Stimulated activated CD4-positive, alpha-beta T cell treated with anti-CD3 and anti-CD28 coated beads, Interleukin-15, amount 100 ng/mL, for 1 hour (primary cell): ENCODE measurements around the gene TGM2.

Experiments used
- DNase-seq, 2 donors: peaks; one replicate each; pipeline ENCODE4 v3.0.0-alpha.2; 2020; ENCODE audit warnings: low read depth in 1 of 2, low spot score in 1 of 2

Gene TGM2

DNA sequence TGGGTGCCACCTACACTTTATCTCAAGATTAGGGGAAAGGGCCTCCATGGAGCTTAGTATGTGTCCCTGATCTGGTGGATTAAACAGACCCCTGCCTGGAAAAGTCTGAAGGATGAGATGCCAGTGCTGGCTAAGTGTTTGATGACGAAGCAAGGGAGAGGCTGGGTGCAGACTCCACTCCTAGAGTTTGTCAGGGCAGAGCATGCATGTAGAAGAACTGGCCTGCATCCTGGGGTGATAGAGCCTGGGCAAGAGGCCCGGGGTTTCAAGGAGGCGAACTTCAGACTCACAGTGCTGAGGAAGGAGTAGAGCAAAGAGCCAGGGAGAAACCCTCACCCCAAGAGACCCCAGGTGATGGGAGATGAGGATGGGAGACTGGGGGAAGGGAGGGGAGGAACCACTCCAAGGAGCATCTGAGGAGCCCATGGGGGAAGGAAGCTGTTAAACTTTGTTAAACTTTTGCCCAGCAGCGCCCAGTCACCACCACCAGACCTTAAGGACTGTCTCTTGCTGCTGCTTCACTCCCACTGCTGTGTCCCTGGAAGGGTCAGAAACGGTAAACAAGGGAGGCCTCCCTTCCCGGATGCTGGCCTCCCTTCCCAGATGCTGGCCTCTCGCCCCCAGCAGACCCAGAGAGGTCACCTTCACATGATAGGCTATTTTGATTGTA, 69.9 kb downstream of the TGM2 start:
- DNase-seq: no peak

GRCh38 chr20:38094373-38094891, 70.6 kb downstream of the TGM2 start:
- no peak for DNase-seq

DNA sequence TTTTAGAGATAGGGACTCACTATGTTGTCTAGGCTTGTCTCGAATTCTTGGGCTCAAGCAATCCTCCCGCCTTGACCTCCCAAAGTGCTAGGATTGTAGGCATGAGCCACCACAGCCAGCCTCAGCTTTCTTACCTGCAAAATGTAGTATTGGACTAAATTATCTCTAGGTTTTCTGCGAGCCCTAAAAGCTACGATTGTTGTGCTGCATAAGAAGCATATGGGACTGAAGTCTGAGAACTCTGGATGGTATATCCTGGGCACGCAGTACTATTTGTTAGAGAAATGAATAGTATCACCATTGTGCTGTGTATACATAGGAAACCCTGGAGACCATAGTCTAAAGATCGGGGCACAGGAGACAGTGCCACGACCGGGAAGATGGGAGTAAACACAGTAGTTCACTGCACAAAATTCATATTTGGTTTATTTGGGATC, 71.4 kb downstream of the TGM2 start:
- DNase-seq: no peak

- no peak for DNase-seq
These were observed 72.2 kb downstream of the TGM2 start for GRCh38 chr20:38092915-38093314.

GRCh38 chr20:38092260-38092857, 72.7 kb downstream of the TGM2 start:
- no peak for DNase-seq

GRCh38 chr20:38091441-38092216, 73.4 kb downstream of the TGM2 start:
- DNase-seq: no peak

DNA sequence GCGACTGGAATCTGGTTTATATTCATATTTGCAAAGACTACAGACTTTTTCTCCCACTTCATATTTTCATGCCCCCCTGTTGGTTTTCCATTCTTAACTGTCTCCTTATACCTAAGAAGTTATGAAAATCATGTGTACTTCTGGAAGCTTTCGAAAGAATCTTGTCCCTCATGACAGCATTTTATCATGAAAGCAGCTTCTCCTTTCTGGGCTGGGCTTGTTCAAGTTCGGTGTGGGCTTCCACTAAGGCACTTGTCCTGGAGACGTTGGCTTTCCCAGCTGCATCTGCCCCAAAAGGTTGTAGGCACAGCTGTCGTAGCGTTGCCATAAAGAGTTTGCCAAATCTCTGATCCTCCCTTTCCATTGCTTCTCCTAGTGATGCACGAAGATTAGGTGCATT, 75.0 kb downstream of the TGM2 start:
- no peak for DNase-seq

- no peak for DNase-seq
These were observed 75.6 kb downstream of the TGM2 start for GRCh38 chr20:38089500-38089899.

- no peak for DNase-seq
These were observed 80.0 kb downstream of the TGM2 start for GRCh38 chr20:38085026-38085425.

- DNase-seq: no peak
These were observed 80.6 kb downstream of the TGM2 start for GRCh38 chr20:38084425-38084951.

DNA sequence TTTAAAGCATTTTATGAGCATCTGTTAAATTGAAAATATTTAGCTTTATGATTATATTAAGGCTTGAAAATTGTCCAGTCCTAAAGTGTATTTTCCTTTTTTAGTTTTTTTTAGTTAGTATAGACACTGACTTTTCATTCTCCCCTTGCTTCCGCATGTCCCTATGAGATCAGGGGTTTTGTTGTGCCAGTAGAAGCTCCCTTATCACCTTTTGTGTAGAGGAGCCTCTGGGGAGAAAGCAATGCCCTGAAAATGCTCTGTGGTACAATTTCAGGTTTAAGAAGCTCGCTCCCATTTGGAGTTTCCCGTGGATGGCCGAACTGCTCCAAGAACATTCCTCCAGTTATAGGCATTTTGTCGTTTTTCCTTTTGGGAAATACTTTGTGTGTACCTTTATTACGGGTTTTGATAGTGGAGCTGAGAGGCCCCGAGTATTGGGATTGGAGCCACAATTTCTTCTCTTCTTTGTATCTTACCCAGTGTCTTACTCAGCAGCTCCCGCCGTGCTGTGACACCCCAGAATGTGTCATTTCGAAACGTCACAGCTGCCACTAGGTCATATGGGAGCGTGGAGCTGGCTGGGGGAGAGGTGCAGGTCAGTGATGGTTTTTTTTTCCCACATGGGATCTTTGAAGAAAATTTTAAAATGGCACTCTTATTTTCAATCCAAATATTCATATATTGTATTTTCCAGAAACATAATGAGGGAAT, 81.6 kb downstream of the TGM2 start:
- no peak for DNase-seq

GRCh38 chr20:38082894-38083293, 82.2 kb downstream of the TGM2 start:
- DNase-seq: no peak

DNA sequence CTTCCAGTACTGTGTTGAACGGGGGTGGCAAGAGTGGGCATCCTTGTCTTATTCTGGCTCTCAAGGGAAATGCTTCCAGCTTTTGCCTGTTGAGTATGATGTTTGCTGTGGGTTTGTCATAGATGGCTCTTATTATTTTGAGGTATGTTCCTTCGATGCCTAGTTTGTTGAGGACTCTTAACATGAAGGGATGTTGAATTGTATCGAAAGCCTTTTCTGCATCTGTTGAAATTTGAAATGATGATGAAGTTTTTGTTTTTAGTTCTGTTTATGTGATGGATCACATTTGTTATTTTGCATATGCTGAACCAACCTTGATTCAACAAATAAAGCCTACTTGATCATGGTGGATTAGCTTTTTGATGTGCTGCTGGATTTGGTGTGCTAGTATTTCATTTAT, 83.5 kb downstream of the TGM2 start:
- no peak for DNase-seq

DNA sequence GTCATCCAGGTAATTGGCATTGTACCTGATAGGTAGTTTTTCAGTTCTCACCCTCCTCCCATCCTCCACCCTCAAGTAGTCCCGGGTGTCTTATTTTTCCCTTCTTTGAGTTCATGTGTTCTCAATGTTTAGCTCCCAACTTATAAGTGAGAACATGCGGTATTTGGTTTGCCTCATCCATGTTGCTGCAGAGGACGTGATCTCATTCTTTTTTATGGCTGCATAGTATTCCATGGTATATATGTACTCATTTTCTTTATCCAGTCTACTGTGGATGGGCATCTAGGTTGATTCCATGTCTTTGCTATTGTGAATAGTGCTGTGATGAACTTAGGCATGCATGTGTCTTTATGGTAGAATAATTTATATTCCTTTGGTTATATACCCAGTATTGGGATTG, 85.7 kb downstream of the TGM2 start:
- no peak for DNase-seq

- DNase-seq: no peak
These were observed 87.0 kb downstream of the TGM2 start for GRCh38 chr20:38078084-38078483.
